T-cell (primary cell): ENCODE results near the gene SLC66A2. TPM values are rescaled to one million over a fixed set of nuclear protein-coding genes. Genes with fewer than 3 reads are reported as not detected.

ENCODE experiments used
- ATAC-seq, 4 experiments: fragments of 200-7000 bp in 3 of 4; fragments of 150-1000 bp in 1 of 4; cut with Tn5 transposase; replicated peaks in 1 of 4; 1 replicate in 3 of 4; 2 replicates in 1 of 4; pipeline ENCODE4 v1.10.0; 2021; ENCODE audit warnings: moderate library complexity in 3 of 4, mild to moderate bottlenecking in 2 of 4, moderate number of reproducible peaks in 1 of 4
- CTCF ChIA-PET, 2 donors: fragments of 300-600 bp; sonication (Branson Sonifier 250); formaldehyde crosslinking; loops; one replicate each; lab custom pipeline; 2022; ENCODE audit warnings: antibody characterized with exemption in 2 of 2; lab: Charles Lee
- POLR2A ChIA-PET, 2 donors: fragments of 300-600 bp; sonication (Branson Sonifier 250); formaldehyde crosslinking; loops; one replicate each; lab custom pipeline; 2022; ENCODE audit warnings: antibody characterized with exemption in 2 of 2; lab: Charles Lee
- DNase-seq, 35 experiments: peaks; one replicate each; pipeline versions ENCODE4 v3.0.0 to v3.0.0-alpha.2; 2013 to 2023
- H3K27ac ChIP-seq: one replicate; pipeline ENCODE4 v1.5.1; 2013; ENCODE audit warnings: low read length
- H3K27me3 ChIP-seq, 2 experiments: replicated peaks in 1 of 2; 1 replicate in 1 of 2; 2 replicates in 1 of 2; pipeline versions ENCODE4 v1.6.1 to v1.7.0; 2013; ENCODE audit warnings: low read length in 1 of 2, mixed read lengths in 1 of 2; ENCODE audit not compliant: control insufficient read depth in 2 of 2, insufficient read depth in 2 of 2; ENCODE audit errors: extremely low read depth in 1 of 2
- H3K36me3 ChIP-seq, 2 donors: 1 replicate in 1 of 2; 2 replicates in 1 of 2; pipeline versions ENCODE4 v1.6.1 to v1.7.0; 2013; ENCODE audit warnings: low read length in 1 of 2; ENCODE audit not compliant: control insufficient read depth in 2 of 2, insufficient read depth in 1 of 2; ENCODE audit errors: extremely low read depth in 1 of 2
- H3K4me1 ChIP-seq, 2 experiments: 1 replicate in 1 of 2; 2 replicates in 1 of 2; pipeline versions ENCODE4 v1.6.1 to v1.7.0; 2013; ENCODE audit warnings: low read length in 2 of 2, mixed read lengths in 1 of 2; ENCODE audit not compliant: insufficient read depth in 2 of 2, control insufficient read depth in 1 of 2; ENCODE audit errors: extremely low read depth in 1 of 2
- H3K4me3 ChIP-seq, 2 donors: 1 replicate in 1 of 2; 2 replicates in 1 of 2; pipeline versions ENCODE4 v1.5.1 to v1.7.0; 2013; ENCODE audit warnings: mild to moderate bottlenecking in 2 of 2, low read length in 1 of 2, moderate library complexity in 1 of 2; ENCODE audit not compliant: control insufficient read depth in 1 of 2; ENCODE audit errors: extremely low read depth in 1 of 2
- H3K9me3 ChIP-seq: 2 replicates; pipeline ENCODE4 v1.7.0; 2013
- H3K27ac Mint-ChIP-seq, 2 donors: one replicate each; pipeline ENCODE4 v1.8.0; 2020 to 2021; ENCODE audit warnings: mild to moderate bottlenecking in 2 of 2, mixed read lengths in 2 of 2
- H3K27me3 Mint-ChIP-seq, 2 donors: one replicate each; pipeline ENCODE4 v1.8.0; 2021 to 2022; ENCODE audit warnings: mixed read lengths in 2 of 2
- H3K36me3 Mint-ChIP-seq: one replicate; pipeline ENCODE4 v1.8.0; 2021; ENCODE audit warnings: mixed read lengths
- H3K4me1 Mint-ChIP-seq, 3 donors: one replicate each; pipeline ENCODE4 v1.8.0; 2020 to 2022; ENCODE audit warnings: mixed read lengths in 3 of 3, mild to moderate bottlenecking in 1 of 3
- H3K4me3 Mint-ChIP-seq, 3 donors: one replicate each; pipeline ENCODE4 v1.8.0; 2020 to 2022; ENCODE audit warnings: mild to moderate bottlenecking in 3 of 3, mixed read lengths in 3 of 3, moderate library complexity in 3 of 3
- H3K9me3 Mint-ChIP-seq, 3 donors: one replicate each; pipeline ENCODE4 v1.8.0; 2020 to 2022; ENCODE audit warnings: mixed read lengths in 3 of 3
- WGBS: methylation state at CpG from one replicate; pipeline ENCODE4 v1.1.5; 2013; ENCODE audit warnings: missing lambda C conversion rate; ENCODE audit not compliant: insufficient coverage; 5-methylcytosine and 5-hydroxymethylcytosine counted together
- total RNA-seq, 35 experiments: library from RNA in 6 of 35; stranded (reverse) in 6 of 35; fragments of 120-200 nt in 1 of 35; gene quantifications; one replicate each; pipeline versions ENCODE4 v1.2.1 to v1.2.4 and lab custom pipeline; 2013 to 2026

SLC66A2 gene
- total RNA-seq, 5 donors from 2014 or later (not counting 1 experiment from before 2014, with no cell fraction given), result 28.4 to 66.5 (median 37.6) TPM

DNA sequence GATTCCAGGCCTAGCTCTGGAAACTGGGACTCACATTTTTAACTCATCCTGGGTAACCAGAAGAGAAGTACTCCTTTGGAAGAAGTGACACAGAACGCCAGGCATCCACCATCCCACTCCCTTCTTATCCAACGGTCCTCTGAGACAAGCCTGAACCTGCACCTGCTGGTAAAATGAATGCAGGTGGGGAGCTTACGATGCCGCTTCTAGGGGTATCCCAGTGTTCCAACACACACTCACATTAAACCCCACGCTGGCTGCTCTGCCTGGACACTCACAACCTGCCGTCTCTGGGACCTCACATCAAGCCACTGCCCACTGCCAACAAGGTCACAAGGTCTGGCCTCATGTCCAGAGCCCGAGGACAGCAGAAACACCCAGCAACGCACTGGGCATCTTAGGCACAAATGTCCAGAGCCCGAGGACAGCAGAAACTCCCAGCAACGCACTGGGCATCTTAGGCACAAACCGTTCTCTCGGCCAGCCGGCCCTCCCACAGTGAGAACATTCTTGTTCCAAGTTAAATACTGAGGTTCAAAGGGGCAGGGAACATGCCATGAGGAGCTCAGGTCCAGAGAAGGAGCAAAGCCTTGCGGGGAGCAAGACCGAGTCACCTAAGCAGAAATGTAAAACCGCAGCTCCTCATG lies 9.9 kb downstream of the SLC66A2 start:
- Mint-ChIP-seq H3K27ac (no peak overlapping the region), H3K27me3 (no peaks in the 10 kb centered on the region), H3K4me3 (no peak overlapping the region), H3K4me1 (peaks cover 29 to 42% (median 35%) of the 10 kb centered on the region in 3 donors), H3K36me3 (peaks cover 60% of the 10 kb centered on the region), H3K9me3 (peaks cover 0 to 4% (median 3%) of the 10 kb centered on the region in 3 donors)
- Histone ChIP-seq H3K9me3 (no peaks in the 10 kb centered on the region), H3K36me3 (peaks cover 21 to 22% of the 10 kb centered on the region in 2 donors), H3K27me3 (no peaks in the 10 kb centered on the region), H3K27ac (no peak overlapping the region), H3K4me1 (peaks cover 0 to 26% of the 10 kb centered on the region in 2 experiments), H3K4me3 (no peak overlapping the region)
- ATAC-seq (no peak), DNase-seq (peak in 1 of 35 experiments; percentile 12)
- 94% methylated on average over 15 of the region's 16 CpGs for WGBS
- POLR2A ChIA-PET, result no interaction called here
- CTCF ChIA-PET, result no interaction called here

DNA sequence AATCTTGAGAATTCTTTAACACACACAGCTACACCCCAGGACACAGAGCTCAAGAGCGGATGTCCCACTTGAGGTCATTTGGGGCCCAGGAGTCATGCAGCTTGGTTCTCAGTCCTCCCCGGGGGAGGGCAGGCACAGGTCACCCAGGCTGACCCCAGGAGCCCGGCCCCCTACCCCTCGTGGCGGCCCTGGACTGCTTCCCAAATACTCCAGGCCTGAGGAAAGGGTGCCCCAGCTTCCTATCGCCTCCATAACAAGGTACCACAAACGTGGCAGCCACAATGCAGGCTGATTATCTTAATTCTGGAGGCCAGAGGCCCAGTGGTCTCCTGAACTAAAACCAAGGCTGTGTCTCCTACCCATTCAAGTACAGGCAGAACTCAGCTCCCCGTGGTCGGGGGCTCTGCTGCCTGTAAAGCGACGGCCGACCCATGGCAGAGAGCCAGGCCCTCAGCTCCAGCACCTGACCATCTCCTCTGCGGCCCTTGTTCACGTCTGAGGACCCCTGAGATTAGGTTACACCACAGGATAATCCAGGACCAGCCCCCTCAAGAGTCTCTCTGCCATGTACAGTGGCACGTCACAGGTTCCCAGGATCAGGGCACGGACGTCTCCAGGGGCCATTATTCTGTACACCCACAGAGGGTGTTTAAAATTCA lies 10.5 kb downstream of the SLC66A2 start:
- Histone ChIP-seq H3K27me3 (no peaks in the 10 kb centered on the region), H3K4me1 (peaks cover 0 to 26% of the 10 kb centered on the region in 2 experiments), H3K27ac (no peak overlapping the region), H3K4me3 (no peak overlapping the region), H3K36me3 (peaks cover 21 to 23% of the 10 kb centered on the region in 2 donors), H3K9me3 (no peaks in the 10 kb centered on the region)
- WGBS, result 96% methylated on average over 13 of the region's 17 CpGs
- peak in 1 of 35 experiments; percentile 15 for DNase-seq
- ATAC-seq, result no peak
- no peak overlapping the region for H3K27ac Mint-ChIP-seq
- peaks cover 66% of the 10 kb centered on the region for H3K36me3 Mint-ChIP-seq
- H3K4me3 Mint-ChIP-seq, result no peak overlapping the region
- peaks cover 25 to 36% (median 30%) of the 10 kb centered on the region in 3 donors for H3K4me1 Mint-ChIP-seq
- CTCF ChIA-PET, result no interaction called here
- H3K9me3 Mint-ChIP-seq, result peaks cover 0 to 6% (median 3%) of the 10 kb centered on the region in 3 donors
- H3K27me3 Mint-ChIP-seq, result no peaks in the 10 kb centered on the region
- POLR2A ChIA-PET, result interaction anchor here (0.6 kb wide), 2 partner anchors 34 to 227 kb away, joined by 3 to 7 read pairs; no protein-coding TSS in a partner anchor

DNA sequence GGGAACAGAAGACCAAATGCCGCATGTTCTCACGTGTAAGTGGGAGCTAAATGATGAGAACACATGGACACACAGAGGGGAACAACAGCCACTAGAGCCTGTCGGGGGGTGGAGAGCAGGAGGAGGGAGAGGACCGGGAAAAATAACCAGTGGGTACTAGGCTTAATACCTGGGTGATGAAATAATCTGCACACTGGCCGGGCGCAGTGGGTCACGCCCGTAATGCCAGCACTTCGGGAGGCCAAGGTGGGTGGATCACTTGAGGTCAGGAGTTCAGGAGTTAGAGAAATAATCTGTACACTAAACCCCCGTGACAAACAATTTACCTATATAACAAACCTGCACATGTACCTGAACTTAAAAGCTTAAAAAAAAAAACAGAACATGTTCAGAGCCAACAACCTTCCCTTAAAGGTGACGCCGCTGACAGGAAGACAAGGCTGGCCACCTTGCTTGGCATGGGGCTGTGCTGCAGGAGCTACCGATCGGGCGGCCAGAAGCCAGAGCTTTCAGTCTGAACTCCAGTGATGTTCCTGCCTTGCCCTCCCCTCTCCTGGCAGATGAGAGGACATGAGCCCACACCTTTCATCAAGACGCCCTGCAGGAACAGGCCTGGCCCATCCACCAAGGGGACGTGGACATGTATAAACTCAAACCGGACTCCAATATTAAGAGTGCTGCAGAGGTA lies 11.2 kb downstream of the SLC66A2 start:
- no peaks in the 10 kb centered on the region for H3K27me3 ChIP-seq
- Mint-ChIP-seq H3K27ac (no peak overlapping the region), H3K27me3 (no peaks in the 10 kb centered on the region), H3K36me3 (peaks cover 71% of the 10 kb centered on the region), H3K4me1 (peaks cover 18 to 31% (median 25%) of the 10 kb centered on the region in 3 donors), H3K9me3 (peaks cover 0 to 11% (median 3%) of the 10 kb centered on the region in 3 donors), H3K4me3 (no peak overlapping the region)
- DNase-seq (peak in 1 of 35 experiments; percentile 7), ATAC-seq (no peak)
- ChIA-PET POLR2A (interaction anchor here (0.6 kb wide), 2 partner anchors 33 to 226 kb away, joined by 3 to 7 read pairs; no protein-coding TSS in a partner anchor), CTCF (no interaction called here)
- peaks cover 2% of the 10 kb centered on the region for H3K9me3 ChIP-seq
- 98% methylated on average over 9 of the region's 18 CpGs for WGBS
- H3K27ac ChIP-seq, result no peak overlapping the region
- H3K36me3 ChIP-seq, result peaks cover 27 to 29% of the 10 kb centered on the region in 2 donors
- no peak overlapping the region for H3K4me3 ChIP-seq
- peaks cover 0 to 19% of the 10 kb centered on the region in 2 experiments for H3K4me1 ChIP-seq

DNA sequence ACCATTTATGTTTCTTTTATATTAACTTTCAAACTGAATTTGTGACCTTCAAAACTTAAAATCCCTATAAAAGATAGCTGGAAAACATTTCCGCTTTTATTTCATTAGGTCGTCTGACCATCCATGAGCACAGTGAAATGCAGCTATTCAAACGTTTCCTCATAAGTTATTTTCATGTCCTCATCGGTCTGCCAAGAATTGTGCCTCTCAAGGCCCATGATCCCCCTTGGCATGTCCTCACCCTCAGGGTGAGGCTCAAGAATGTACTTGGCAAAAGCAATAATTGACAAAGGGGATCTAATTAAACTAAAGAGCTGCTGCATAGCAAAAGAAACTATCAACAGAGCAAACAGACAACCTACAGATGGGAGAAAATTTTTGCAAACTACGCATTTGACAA lies 12.4 kb downstream of the SLC66A2 start:
- peaks cover 0 to 8% of the 10 kb centered on the region in 2 experiments for H3K4me1 ChIP-seq
- Mint-ChIP-seq H3K9me3 (peaks cover 3 to 13% (median 3%) of the 10 kb centered on the region in 3 donors), H3K4me1 (peaks cover 7 to 19% (median 14%) of the 10 kb centered on the region in 3 donors), H3K27me3 (no peaks in the 10 kb centered on the region), H3K27ac (no peak overlapping the region), H3K36me3 (peaks cover 83% of the 10 kb centered on the region), H3K4me3 (no peak overlapping the region)
- no peak overlapping the region for H3K4me3 ChIP-seq
- H3K27me3 ChIP-seq, result no peaks in the 10 kb centered on the region
- POLR2A ChIA-PET, result no interaction called here
- WGBS, result 97% methylated on average over 4 of the region's 5 CpGs
- CTCF ChIA-PET, result interaction anchor here in 1 of 2 donors (0.6 kb wide), 1 partner anchor 28 kb away, joined by 3 read pairs; no protein-coding TSS in a partner anchor
- DNase-seq, result no peak
- H3K36me3 ChIP-seq, result peaks cover 34 to 38% of the 10 kb centered on the region in 2 donors
- no peak for ATAC-seq
- peaks cover 2% of the 10 kb centered on the region for H3K9me3 ChIP-seq
- no peak overlapping the region for H3K27ac ChIP-seq

DNA sequence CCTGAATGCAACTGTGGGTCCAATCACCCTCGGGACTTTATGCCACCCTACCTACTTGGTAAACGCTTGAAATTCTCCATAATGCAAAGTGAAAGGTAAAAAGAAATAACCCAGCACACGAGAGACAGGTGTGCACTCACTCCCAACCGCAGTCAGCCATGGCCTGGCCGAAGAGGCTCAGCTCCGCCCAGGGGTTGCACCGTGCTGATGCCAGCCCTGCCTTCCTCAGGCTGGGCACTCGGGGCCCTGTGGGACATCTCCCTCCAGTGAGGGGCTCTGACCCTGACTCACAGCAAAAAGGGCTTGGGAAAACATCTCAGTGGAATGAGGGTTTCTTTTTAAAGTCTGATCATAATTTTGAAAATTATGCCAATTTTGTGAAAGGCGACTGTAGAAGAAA lies 13.3 kb downstream of the SLC66A2 start:
- CTCF ChIA-PET, result no interaction called here
- Mint-ChIP-seq H3K36me3 (peaks cover 92% of the 10 kb centered on the region), H3K4me1 (peaks cover 4 to 17% (median 13%) of the 10 kb centered on the region in 3 donors), H3K27me3 (no peaks in the 10 kb centered on the region), H3K9me3 (peaks cover 4 to 20% (median 11%) of the 10 kb centered on the region in 3 donors), H3K27ac (no peak overlapping the region), H3K4me3 (no peak overlapping the region)
- Histone ChIP-seq H3K27ac (no peak overlapping the region), H3K36me3 (peaks cover 35 to 38% of the 10 kb centered on the region in 2 donors), H3K9me3 (peaks cover 2% of the 10 kb centered on the region), H3K27me3 (no peaks in the 10 kb centered on the region), H3K4me3 (no peak overlapping the region), H3K4me1 (no peaks in the 10 kb centered on the region)
- POLR2A ChIA-PET, result interaction anchor here in 1 of 2 donors (0.6 kb wide), 1 partner anchor 45 kb away, joined by 3 read pairs; no protein-coding TSS in a partner anchor
- DNase-seq (no peak), ATAC-seq (no peak)
- 96% methylated on average over 7 of the region's 9 CpGs for WGBS
